Measurements from ENCODE around the gene TNS1. TPM values are rescaled to one million over a fixed set of nuclear protein-coding genes. Genes with fewer than 3 reads are reported as not detected.
A peak's percentile ranks its signal among the peaks of the same experiment; 100 is the strongest.

Gene TNS1
- total RNA-seq, 1 experiment from 2014 or later, result 0.49 TPM

DNA sequence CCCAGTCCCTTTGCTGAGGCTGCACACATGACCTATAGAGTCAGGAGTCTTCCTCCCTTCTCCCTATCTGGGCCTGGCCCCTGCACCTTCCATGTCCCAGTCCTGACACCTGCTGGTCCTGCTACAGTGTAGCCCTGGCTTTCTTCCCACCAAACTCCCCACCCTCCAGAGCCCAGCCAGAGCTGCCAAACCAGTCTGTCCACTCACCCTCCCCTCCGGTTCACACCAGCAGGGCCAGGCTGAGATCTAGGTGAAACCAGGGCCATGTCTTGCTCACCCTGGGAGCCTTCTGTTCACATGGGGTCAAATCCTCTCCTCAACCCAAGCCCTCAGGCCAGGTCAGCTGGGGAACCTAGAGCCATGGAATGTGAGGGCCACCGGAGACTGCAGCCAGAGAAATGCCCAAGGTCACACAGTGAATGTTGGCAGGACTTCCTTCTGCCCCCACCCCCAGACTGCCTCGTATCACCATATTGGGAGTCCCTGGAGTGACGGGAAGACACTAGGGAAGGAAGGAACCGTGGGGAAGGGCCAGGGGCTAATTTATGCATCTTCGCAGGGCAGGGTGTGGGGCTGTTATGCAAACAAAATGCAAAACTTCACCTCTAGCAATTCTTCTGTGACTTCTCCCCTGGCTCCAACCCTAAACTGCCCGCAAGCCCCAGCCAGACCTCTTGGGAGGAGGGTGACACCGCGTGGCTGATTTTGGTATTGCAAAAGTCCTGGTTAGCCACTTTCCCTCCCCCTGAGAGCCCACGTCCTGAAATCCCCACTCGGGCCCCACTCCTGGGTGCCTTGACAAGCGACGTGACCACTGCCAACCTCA is 14.6 kb downstream of the TNS1 start:
- TF ChIP-seq, protein P1, sequence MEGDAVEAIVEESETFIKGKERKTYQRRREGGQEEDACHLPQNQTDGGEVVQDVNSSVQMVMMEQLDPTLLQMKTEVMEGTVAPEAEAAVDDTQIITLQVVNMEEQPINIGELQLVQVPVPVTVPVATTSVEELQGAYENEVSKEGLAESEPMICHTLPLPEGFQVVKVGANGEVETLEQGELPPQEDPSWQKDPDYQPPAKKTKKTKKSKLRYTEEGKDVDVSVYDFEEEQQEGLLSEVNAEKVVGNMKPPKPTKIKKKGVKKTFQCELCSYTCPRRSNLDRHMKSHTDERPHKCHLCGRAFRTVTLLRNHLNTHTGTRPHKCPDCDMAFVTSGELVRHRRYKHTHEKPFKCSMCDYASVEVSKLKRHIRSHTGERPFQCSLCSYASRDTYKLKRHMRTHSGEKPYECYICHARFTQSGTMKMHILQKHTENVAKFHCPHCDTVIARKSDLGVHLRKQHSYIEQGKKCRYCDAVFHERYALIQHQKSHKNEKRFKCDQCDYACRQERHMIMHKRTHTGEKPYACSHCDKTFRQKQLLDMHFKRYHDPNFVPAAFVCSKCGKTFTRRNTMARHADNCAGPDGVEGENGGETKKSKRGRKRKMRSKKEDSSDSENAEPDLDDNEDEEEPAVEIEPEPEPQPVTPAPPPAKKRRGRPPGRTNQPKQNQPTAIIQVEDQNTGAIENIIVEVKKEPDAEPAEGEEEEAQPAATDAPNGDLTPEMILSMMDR (IDR thresholded peaks at IDR 0.05), result peak; percentile 92
- TF ChIP-seq, protein P2, sequence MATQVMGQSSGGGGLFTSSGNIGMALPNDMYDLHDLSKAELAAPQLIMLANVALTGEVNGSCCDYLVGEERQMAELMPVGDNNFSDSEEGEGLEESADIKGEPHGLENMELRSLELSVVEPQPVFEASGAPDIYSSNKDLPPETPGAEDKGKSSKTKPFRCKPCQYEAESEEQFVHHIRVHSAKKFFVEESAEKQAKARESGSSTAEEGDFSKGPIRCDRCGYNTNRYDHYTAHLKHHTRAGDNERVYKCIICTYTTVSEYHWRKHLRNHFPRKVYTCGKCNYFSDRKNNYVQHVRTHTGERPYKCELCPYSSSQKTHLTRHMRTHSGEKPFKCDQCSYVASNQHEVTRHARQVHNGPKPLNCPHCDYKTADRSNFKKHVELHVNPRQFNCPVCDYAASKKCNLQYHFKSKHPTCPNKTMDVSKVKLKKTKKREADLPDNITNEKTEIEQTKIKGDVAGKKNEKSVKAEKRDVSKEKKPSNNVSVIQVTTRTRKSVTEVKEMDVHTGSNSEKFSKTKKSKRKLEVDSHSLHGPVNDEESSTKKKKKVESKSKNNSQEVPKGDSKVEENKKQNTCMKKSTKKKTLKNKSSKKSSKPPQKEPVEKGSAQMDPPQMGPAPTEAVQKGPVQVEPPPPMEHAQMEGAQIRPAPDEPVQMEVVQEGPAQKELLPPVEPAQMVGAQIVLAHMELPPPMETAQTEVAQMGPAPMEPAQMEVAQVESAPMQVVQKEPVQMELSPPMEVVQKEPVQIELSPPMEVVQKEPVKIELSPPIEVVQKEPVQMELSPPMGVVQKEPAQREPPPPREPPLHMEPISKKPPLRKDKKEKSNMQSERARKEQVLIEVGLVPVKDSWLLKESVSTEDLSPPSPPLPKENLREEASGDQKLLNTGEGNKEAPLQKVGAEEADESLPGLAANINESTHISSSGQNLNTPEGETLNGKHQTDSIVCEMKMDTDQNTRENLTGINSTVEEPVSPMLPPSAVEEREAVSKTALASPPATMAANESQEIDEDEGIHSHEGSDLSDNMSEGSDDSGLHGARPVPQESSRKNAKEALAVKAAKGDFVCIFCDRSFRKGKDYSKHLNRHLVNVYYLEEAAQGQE (IDR thresholded peaks at IDR 0.05; ENCODE audit: insufficient read depth in 1 of 2, low read depth in 2 of 2, low read length in 1 of 2), result no peak
- TF ChIP-seq TCF7L2 (IDR thresholded peaks at IDR 0.05; ENCODE audit: low read depth, low read length), result no peak
- no peak for TF ChIP-seq SIN3A (IDR thresholded peaks at IDR 0.05; ENCODE audit: borderline replicate concordance, insufficient read depth, low read depth, low read length)
- no peaks in the 10 kb centered on the region for H3K4me1 ChIP-seq (ENCODE audit: control insufficient read depth, insufficient read depth, low read length)
- intact Hi-C loops (cut with micrococcal nuclease; ENCODE audit: unreplicated experiment) (loop anchor here (1.0 to 5.0 kb wide), 2 partner anchors 91 to 199 kb away; no protein-coding TSS in a partner anchor), in situ Hi-C loops (cut with HindIII; ENCODE audit: low pct_unique_long_range_greater_than_20kb, low sequenced_read_pairs) (no loop called here)
- CTCF ChIA-PET, result interaction anchor here (1.3 to 2.1 kb wide), 2 partner anchors 199 to 202 kb away, joined by 4 to 17 read pairs; no protein-coding TSS in a partner anchor
- no TSS peak for BruUV-seq (replicated peaks)
- DNase-seq (ENCODE audit: low read depth, low spot score), result no peak
- peak; percentile 90 for ATAC-seq
- no peak overlapping the region for H3K27ac ChIP-seq (ENCODE audit: low read length)
- peaks cover 4% of the 10 kb centered on the region; the same call in 1 of the 2 replicates for H3K27me3 ChIP-seq (ENCODE audit: control insufficient read depth, insufficient read depth, low read length)
- no peaks in the 10 kb centered on the region for H3K36me3 ChIP-seq (ENCODE audit: control insufficient read depth, insufficient read depth, low read length)
- H3K9me3 ChIP-seq (ENCODE audit: control insufficient read depth, insufficient read depth, low read depth, low read length), result no peaks in the 10 kb centered on the region
- POLR2A ChIA-PET, result no interaction called here
- no peak overlapping the region for H3K4me3 ChIP-seq (ENCODE audit: low read depth in 2 of 2, low read length in 2 of 2)

DNA sequence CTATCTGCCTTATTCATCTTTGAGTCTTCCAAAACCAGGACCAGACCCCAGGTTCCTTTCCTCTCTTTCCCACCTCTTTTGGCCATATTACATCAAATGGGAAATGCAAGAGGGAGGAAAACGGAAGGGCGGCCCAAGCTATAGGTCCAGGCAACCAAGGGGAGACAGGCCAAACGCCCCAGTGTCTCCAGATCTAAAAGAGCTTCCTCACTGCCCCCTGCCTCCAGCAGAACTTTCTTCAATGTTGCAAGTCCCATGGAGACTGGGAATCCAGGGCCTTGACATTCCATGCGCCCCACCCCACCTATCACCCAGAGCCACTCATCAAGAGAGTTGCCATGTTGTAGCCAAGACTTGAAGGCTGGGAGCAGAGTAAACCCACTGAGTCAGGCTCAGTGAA is 15.4 kb downstream of the TNS1 start:
- no peaks in the 10 kb centered on the region for H3K4me1 ChIP-seq (ENCODE audit: control insufficient read depth, insufficient read depth, low read length)
- intact Hi-C loops (cut with micrococcal nuclease; ENCODE audit: unreplicated experiment), result loop anchor here (5.0 kb wide), 1 partner anchor 90 kb away; no protein-coding TSS in a partner anchor
- H3K9me3 ChIP-seq (ENCODE audit: control insufficient read depth, insufficient read depth, low read depth, low read length), result no peaks in the 10 kb centered on the region
- no peak overlapping the region for H3K27ac ChIP-seq (ENCODE audit: low read length)
- no peak for DNase-seq (ENCODE audit: low read depth, low spot score)
- BruUV-seq (replicated peaks), result no TSS peak
- in situ Hi-C loops (cut with HindIII; ENCODE audit: low pct_unique_long_range_greater_than_20kb, low sequenced_read_pairs), result no loop called here
- H3K36me3 ChIP-seq (ENCODE audit: control insufficient read depth, insufficient read depth, low read length), result no peaks in the 10 kb centered on the region
- ATAC-seq, result no peak
- no peaks in the 10 kb centered on the region for H3K27me3 ChIP-seq (ENCODE audit: control insufficient read depth, insufficient read depth, low read length)
- ChIA-PET CTCF (interaction anchor here (0.5 to 2.1 kb wide), 3 partner anchors 28 to 201 kb away, joined by 4 to 17 read pairs (median 5); no protein-coding TSS in a partner anchor), POLR2A (no interaction called here)
- no peak overlapping the region for H3K4me3 ChIP-seq (ENCODE audit: low read depth in 2 of 2, low read length in 2 of 2)
- TF ChIP-seq, protein P2 (IDR thresholded peaks at IDR 0.05; ENCODE audit: insufficient read depth in 1 of 2, low read depth in 2 of 2, low read length in 1 of 2), result no peak
- TF ChIP-seq POLR2AphosphoS5 (IDR thresholded peaks at IDR 0.05; ENCODE audit: low read depth, low read length) (no peak), TCF7L2 (IDR thresholded peaks at IDR 0.05; ENCODE audit: low read depth, low read length) (no peak), SIN3A (IDR thresholded peaks at IDR 0.05; ENCODE audit: borderline replicate concordance, insufficient read depth, low read depth, low read length) (no peak)
- TF ChIP-seq, protein P1 (IDR thresholded peaks at IDR 0.05), result no peak

All from Panc1 (cell line).